Subcutaneous abdominal adipose tissue (tissue), 5 donors: ENCODE results near the gene RTEL1.
A peak's percentile ranks its signal among the peaks of the same experiment; 100 is the strongest.

Experiments used
- H3K27ac ChIP-seq: one replicate; pipeline ENCODE4 v1.7.0; 2013; ENCODE audit warnings: low read depth, mild to moderate bottlenecking, inconsistent platforms, low read length, moderate library complexity
- H3K27me3 ChIP-seq, 5 donors: one replicate each; pipeline ENCODE4 v1.7.0; 2013; ENCODE audit warnings: low read length in 5 of 5, inconsistent platforms in 1 of 5; ENCODE audit not compliant: control insufficient read depth in 5 of 5, insufficient read depth in 4 of 5
- H3K36me3 ChIP-seq, 5 donors: one replicate each; pipeline ENCODE4 v1.7.0; 2013; ENCODE audit warnings: low read length in 5 of 5; ENCODE audit not compliant: control insufficient read depth in 5 of 5, insufficient read depth in 5 of 5
- H3K4me1 ChIP-seq, 5 donors: one replicate each; pipeline ENCODE4 v1.7.0; 2013; ENCODE audit warnings: low read length in 5 of 5, mild to moderate bottlenecking in 3 of 5, moderate library complexity in 1 of 5; ENCODE audit not compliant: control insufficient read depth in 5 of 5, insufficient read depth in 5 of 5
- H3K4me3 ChIP-seq, 5 donors: one replicate each; pipeline ENCODE4 v1.7.0; 2013; ENCODE audit warnings: low read length in 5 of 5, low read depth in 1 of 5
- H3K9ac ChIP-seq, 5 donors: one replicate each; pipeline ENCODE4 v1.7.0; 2013; ENCODE audit warnings: low read length in 5 of 5, mild to moderate bottlenecking in 4 of 5, moderate library complexity in 3 of 5
- H3K9me3 ChIP-seq, 5 donors: one replicate each; pipeline ENCODE4 v1.7.0; 2013; ENCODE audit warnings: low read length in 5 of 5; ENCODE audit not compliant: control insufficient read depth in 5 of 5
- donor health status: healthy.
- donor health status: healthy.
- donor health status: healthy.
- donor health status: healthy.
- donor health status: healthy.

Gene RTEL1

GRCh38 chr20:63619086-63619485 is 39.0 kb upstream of the RTEL1 start:
- Histone ChIP-seq H3K9ac (no peak overlapping the region), H3K36me3 (peaks cover 0 to 41% (median 38%) of the 10 kb centered on the region in 5 donors), H3K4me1 (no peaks in the 10 kb centered on the region)

GRCh38 chr20:63619505-63619904 is 38.6 kb upstream of the RTEL1 start:
- peaks cover 0 to 41% (median 38%) of the 10 kb centered on the region in 5 donors for H3K36me3 ChIP-seq
- no peaks in the 10 kb centered on the region for H3K4me1 ChIP-seq
- H3K9me3 ChIP-seq: no peaks in the 10 kb centered on the region
- no peak overlapping the region for H3K27ac ChIP-seq
- H3K9ac ChIP-seq: no peak overlapping the region
- no peaks in the 10 kb centered on the region for H3K27me3 ChIP-seq
- H3K4me3 ChIP-seq: no peak overlapping the region

More at GRCh38 chr20:63619086-63619485, 39.0 kb upstream of the RTEL1 start:
- no peak overlapping the region for H3K27ac ChIP-seq
- H3K9me3 ChIP-seq: no peaks in the 10 kb centered on the region
- no peaks in the 10 kb centered on the region for H3K27me3 ChIP-seq
- H3K4me3 ChIP-seq: no peak overlapping the region

GRCh38 chr20:63620991-63621390 is 37.1 kb upstream of the RTEL1 start:
- Histone ChIP-seq H3K4me3 (no peak overlapping the region), H3K9me3 (no peaks in the 10 kb centered on the region), H3K9ac (no peak overlapping the region), H3K4me1 (peaks cover 0 to 8% (median 4%) of the 10 kb centered on the region in 5 donors), H3K36me3 (peaks cover 0 to 34% (median 31%) of the 10 kb centered on the region in 5 donors), H3K27ac (no peak overlapping the region), H3K27me3 (no peaks in the 10 kb centered on the region)

DNA sequence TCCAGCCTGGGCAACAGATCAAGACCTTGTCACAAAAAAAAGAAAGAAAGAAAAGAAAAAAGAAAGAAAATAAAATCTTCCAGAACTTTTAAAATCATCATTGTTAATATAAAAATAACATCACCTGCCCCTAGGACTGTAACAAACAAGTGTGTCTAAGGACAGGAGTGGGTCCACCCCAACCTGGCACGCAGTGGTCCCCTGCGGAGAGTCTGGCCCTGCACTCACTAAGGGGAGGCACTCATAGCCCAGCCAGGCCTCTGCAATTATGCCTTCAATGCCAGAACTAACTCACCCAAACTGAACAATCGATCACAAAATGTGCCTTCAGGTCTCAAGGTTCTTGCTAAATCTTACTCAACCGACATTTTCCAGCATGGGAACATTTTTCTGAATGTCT is 36.0 kb upstream of the RTEL1 start:
- Histone ChIP-seq H3K27ac (no peak overlapping the region), H3K9ac (no peak overlapping the region), H3K4me3 (no peak overlapping the region), H3K9me3 (no peaks in the 10 kb centered on the region), H3K4me1 (peaks cover 0 to 13% (median 6%) of the 10 kb centered on the region in 5 donors), H3K36me3 (peaks cover 0 to 26% (median 22%) of the 10 kb centered on the region in 5 donors), H3K27me3 (no peaks in the 10 kb centered on the region)

- no peak overlapping the region for H3K27ac ChIP-seq
- peaks cover 0 to 20% (median 16%) of the 10 kb centered on the region in 5 donors for H3K36me3 ChIP-seq
- no peaks in the 10 kb centered on the region for H3K27me3 ChIP-seq
- H3K9ac ChIP-seq: no peak overlapping the region
- H3K4me1 ChIP-seq: peaks cover 0 to 17% (median 11%) of the 10 kb centered on the region in 5 donors
- H3K9me3 ChIP-seq: no peaks in the 10 kb centered on the region
- no peak overlapping the region for H3K4me3 ChIP-seq
These were observed 35.4 kb upstream of the RTEL1 start for GRCh38 chr20:63622732-63623131.

GRCh38 chr20:63624486-63624885 is 33.6 kb upstream of the RTEL1 start:
- H3K4me3 ChIP-seq: no peak overlapping the region
- peaks cover 0 to 31% (median 24%) of the 10 kb centered on the region in 5 donors for H3K4me1 ChIP-seq
- no peak overlapping the region for H3K27ac ChIP-seq

DNA sequence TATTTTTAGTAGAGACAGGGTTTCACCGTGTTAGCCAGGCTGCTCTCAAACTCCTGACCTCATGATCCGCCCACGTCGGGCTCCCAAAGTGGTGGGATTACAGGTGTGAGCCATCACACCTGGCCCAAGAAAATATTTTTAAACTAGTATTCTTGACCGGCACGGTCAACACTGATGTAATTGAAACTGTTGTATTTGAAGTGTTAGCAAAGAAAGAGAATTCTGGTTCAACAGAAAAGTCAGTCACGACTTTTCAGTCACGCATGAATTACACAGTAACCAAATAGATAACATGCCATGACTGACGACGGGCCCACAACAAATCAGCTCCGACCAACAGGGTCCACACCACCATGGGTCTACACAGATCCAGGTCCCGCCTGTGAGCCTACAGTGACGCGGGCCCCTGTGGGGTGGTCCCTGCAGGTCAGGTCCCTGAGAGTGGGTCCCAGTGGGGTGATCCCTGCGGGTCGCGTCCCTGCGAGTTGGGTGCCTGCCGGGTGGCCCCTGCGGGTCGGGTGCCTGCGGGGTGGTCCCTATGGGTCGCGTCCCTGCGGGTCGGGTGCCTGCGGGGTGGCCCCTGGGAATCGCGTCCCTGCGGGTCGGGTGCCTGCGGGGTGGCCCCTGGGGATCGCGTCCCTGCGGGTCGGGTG is 32.2 kb upstream of the RTEL1 start:
- Histone ChIP-seq H3K9ac (peak overlapping the region in 4 of 5 donors; percentile 70 to 88 (median 76)), H3K4me1 (peaks cover 0 to 31% (median 24%) of the 10 kb centered on the region in 5 donors), H3K27ac (peak overlapping the region; percentile 84), H3K36me3 (no peaks in the 10 kb centered on the region), H3K4me3 (peak overlapping the region; percentile 39 to 84 (median 67)), H3K9me3 (no peaks in the 10 kb centered on the region), H3K27me3 (no peaks in the 10 kb centered on the region)

More at GRCh38 chr20:63624486-63624885, 33.6 kb upstream of the RTEL1 start:
- no peaks in the 10 kb centered on the region for H3K9me3 ChIP-seq
- H3K9ac ChIP-seq: no peak overlapping the region
- no peaks in the 10 kb centered on the region for H3K27me3 ChIP-seq
- H3K36me3 ChIP-seq: peaks cover 0 to 2% (median 0%) of the 10 kb centered on the region in 5 donors

DNA sequence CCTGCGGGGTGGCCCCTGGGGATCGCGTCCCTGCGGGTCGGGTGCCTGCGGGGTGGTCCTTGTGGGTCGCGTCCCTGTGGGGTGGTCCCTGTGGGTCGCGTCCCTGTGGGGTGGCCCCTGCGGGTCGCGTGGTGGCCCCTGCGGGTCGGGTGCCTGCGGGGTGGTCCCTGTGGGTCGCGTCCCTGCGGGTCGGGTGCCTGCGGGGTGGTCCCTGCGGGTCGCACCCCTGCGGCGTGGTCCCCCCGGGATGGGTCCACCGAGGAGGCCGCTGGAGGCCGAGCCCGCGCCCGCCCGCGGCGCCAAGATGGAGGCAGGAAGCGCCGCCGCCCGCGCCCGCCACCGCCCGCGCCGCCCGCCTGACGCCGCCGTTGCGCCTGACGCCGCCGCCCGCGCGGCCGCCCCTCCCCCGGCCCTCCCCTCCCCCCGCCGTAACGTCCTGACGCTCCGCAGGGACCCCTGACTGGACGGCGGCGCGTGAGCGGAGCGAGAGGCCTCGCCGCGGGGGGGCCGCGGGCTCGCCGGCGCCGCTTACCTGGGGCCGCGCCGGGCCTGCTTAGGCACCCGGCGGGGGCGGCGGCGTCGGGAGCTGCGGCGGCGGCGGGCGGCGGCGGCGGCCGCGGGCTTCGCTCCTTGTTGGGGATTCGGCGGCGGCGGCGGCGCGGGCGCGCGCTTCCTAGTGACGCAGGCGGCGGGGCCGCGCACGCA is 31.5 kb upstream of the RTEL1 start, which contains the start of gene GMEB2:
TSS of gene GMEB2 (minus strand) at position 678 of the 705 bp plus-strand sequence. CDS start 7,704 bp downstream, outside the sequence.
- H3K9me3 ChIP-seq: no peaks in the 10 kb centered on the region
- H3K36me3 ChIP-seq: no peaks in the 10 kb centered on the region
- H3K27ac ChIP-seq: peak within 1 kb of the TSS; percentile 84
- H3K4me1 ChIP-seq: peaks cover 0 to 31% (median 24%) of the 10 kb centered on the region in 5 donors
- H3K9ac ChIP-seq: peak within 1 kb of the TSS; percentile 68 to 96 (median 89)
- no peaks in the 10 kb centered on the region for H3K27me3 ChIP-seq
- peak within 1 kb of the TSS; percentile 39 to 98 (median 84) for H3K4me3 ChIP-seq

- Histone ChIP-seq H3K9ac (peak overlapping the region in 4 of 5 donors; percentile 86 to 96 (median 90)), H3K4me3 (peak overlapping the region in 4 of 5 donors; percentile 77 to 98 (median 86)), H3K27me3 (no peaks in the 10 kb centered on the region), H3K4me1 (peaks cover 0 to 31% (median 24%) of the 10 kb centered on the region in 5 donors), H3K9me3 (no peaks in the 10 kb centered on the region), H3K36me3 (no peaks in the 10 kb centered on the region), H3K27ac (peak overlapping the region; percentile 82)
These were observed 30.9 kb upstream of the RTEL1 start for GRCh38 chr20:63627129-63627750.
